Activated T-helper 2 cell treated with anti-CD3 and anti-CD28 coated beads, Interferon-gamma antibody, Interleukin-2, Interleukin-4, amounts not matched to agents 10 μg/mL and 5 μg/mL and 100 μg/mL, durations not matched to agents 14 hours and 24 hours and 36 hours (primary cell): ENCODE results near the gene MTHFSD. TPM values are rescaled to one million over a fixed set of nuclear protein-coding genes. Genes with fewer than 3 reads are reported as not detected.

Experiments
- DNase-seq: peaks from one replicate; pipeline ENCODE4 v3.0.0; 2021; ENCODE audit warnings: low spot score
- H3K27ac Mint-ChIP-seq: one replicate; pipeline ENCODE4 v1.8.0; 2021; ENCODE audit warnings: mixed read lengths
- H3K27me3 Mint-ChIP-seq: one replicate; pipeline ENCODE4 v1.8.0; 2021; ENCODE audit warnings: low read depth, mixed read lengths
- H3K36me3 Mint-ChIP-seq: one replicate; pipeline ENCODE4 v1.8.0; 2021; ENCODE audit warnings: low read depth, mixed read lengths
- H3K4me1 Mint-ChIP-seq: one replicate; pipeline ENCODE4 v1.8.0; 2021; ENCODE audit warnings: low read depth, mixed read lengths
- H3K4me3 Mint-ChIP-seq: one replicate; pipeline ENCODE4 v1.8.0; 2021; ENCODE audit warnings: low read depth, mild to moderate bottlenecking, moderate library complexity, mixed read lengths
- H3K9me3 Mint-ChIP-seq: one replicate; pipeline ENCODE4 v1.8.0; 2021; ENCODE audit warnings: mixed read lengths
- intact Hi-C: fragments of 100-400 bp; cut with micrococcal nuclease; formaldehyde crosslinking; loops from one replicate; pipeline ENCODE4 v1.15.1; 2023
- total RNA-seq: library from RNA; stranded (reverse); gene quantifications from 2 replicates; pipeline ENCODE4 v1.2.3, GENCODE V29; 2022

Gene MTHFSD, protein sequence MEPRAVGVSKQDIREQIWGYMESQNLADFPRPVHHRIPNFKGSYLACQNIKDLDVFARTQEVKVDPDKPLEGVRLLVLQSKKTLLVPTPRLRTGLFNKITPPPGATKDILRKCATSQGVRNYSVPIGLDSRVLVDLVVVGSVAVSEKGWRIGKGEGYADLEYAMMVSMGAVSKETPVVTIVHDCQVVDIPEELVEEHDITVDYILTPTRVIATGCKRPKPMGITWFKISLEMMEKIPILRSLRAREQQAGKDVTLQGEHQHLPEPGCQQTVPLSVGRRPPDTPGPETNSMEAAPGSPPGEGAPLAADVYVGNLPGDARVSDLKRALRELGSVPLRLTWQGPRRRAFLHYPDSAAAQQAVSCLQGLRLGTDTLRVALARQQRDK
- total RNA-seq, result 21.9 and 22.8 TPM in 2 replicates

DNA sequence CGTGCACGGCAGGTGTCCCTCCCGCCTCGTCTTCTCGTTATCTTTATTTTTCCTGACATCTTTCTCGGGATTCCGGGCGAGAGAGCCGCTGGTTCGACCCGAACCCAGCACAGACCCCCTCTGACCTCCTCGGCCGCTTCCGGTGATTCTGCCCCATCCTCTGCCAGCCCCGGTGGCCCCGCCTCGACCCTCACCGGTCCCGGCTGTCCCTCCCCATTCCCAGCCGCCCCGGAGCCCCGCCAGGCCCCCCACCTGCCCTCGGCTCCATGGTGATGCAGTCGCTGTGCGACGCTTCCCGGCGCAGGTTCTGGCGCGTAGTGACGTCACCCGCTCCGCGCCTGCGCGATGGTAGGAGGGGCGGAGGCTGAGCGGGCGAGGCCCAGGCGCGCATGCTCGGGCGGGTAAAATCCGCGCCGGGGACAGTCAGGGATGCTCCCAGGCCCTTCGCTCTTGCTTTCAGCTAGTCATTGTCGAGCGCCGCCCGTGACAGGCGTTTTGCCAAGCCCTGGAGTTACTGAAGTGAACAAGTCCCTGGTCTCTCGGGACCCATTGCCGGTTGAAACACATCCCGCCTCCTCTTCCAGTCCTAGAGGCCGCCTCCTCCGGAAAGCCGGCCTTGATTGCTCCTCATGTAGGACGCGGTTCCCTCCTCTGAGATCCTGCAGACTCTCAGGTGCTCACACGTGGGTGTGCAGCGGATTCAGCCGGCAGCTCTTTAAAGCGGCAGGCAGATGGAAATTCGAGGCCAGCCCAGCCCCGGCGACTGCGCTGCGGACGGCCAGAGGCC, at the start of gene MTHFSD:
TSS of gene MTHFSD (minus strand) at position 319 of the 787 bp plus-strand sequence. CDS start at position 268, 51 bp downstream.
- Mint-ChIP-seq H3K27ac (peak within 1 kb of the TSS; percentile 93), H3K9me3 (no peaks in the 10 kb centered on the region), H3K36me3 (peaks cover 26% of the 10 kb centered on the region), H3K4me1 (peaks cover 27% of the 10 kb centered on the region), H3K4me3 (peak within 1 kb of the TSS; percentile 86), H3K27me3 (peaks cover 6% of the 10 kb centered on the region)
- intact Hi-C loops, result loop anchor here (10.0 kb wide), 1 partner anchor 830 kb away; the partner anchor contains the start of gene FBXO31
- peak; percentile 92 for DNase-seq

DNA sequence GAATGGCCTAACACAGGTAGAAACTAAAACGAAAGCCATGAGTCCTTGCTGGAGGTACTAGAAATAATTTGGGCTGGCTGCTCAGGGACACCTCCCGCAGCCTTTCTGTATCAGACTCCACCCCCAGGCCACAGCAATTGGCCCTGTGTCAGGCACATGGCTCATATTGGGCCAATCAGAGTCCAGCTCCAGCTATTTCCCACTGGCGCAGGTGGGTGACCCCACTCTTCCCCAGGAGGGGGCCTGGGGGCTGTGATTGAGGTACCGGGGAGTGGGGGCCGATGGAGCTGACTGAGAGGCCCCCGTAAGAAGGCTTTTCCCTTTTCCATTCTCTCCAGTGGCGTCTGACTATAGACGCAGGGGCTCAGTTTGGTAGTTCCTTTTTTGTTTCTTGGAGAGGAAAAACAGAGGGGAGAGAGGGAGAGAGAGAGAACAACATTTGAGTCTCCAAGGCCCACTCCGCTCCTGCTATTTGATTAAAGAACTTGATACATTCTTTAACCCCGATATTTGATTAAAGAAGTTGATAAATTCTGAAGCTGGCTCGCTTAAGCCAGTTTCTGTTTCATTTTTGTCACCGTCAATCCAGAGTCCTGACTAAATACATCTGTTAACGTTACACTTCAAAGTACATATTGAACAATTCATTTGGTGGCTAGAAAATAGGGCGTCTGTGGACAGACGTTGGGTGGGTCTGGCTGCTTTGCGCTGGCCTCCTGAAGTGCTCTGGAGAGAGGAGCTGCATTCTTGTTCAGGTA, 49.6 kb upstream of the MTHFSD start:
- H3K4me1 Mint-ChIP-seq, result peaks cover 10% of the 10 kb centered on the region
- H3K36me3 Mint-ChIP-seq, result no peaks in the 10 kb centered on the region
- H3K4me3 Mint-ChIP-seq, result peak overlapping the region; percentile 73
- DNase-seq, result peak; percentile 34
- peaks cover 22% of the 10 kb centered on the region for H3K27me3 Mint-ChIP-seq
- no peaks in the 10 kb centered on the region for H3K9me3 Mint-ChIP-seq
- H3K27ac Mint-ChIP-seq, result peak overlapping the region; percentile 43
- intact Hi-C loops, result no loop called here

DNA sequence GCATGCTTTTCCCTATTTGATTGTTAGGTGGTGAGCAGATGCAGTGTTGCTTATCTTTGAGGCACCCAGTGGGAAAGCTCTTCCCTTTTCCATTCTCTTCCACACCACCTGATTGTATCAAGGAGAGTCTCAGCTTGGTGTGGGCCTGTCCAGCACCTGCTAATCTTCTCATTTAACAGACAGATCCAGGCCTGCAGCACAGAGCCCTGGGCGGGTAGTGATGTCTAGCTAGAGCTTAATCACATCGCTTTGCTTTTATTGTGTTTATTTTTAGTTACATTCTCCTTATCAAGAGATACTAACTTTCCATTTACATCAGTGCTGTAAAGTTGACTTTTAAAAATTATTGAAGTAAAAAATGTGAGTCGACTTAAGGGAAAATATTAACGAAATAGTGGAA, 47.5 kb upstream of the MTHFSD start:
- no peak overlapping the region for H3K4me3 Mint-ChIP-seq
- intact Hi-C loops, result no loop called here
- DNase-seq, result no peak
- peaks cover 10% of the 10 kb centered on the region for H3K4me1 Mint-ChIP-seq
- no peaks in the 10 kb centered on the region for H3K36me3 Mint-ChIP-seq
- H3K27ac Mint-ChIP-seq, result no peak overlapping the region
- H3K27me3 Mint-ChIP-seq, result peaks cover 33% of the 10 kb centered on the region
- no peaks in the 10 kb centered on the region for H3K9me3 Mint-ChIP-seq

DNA sequence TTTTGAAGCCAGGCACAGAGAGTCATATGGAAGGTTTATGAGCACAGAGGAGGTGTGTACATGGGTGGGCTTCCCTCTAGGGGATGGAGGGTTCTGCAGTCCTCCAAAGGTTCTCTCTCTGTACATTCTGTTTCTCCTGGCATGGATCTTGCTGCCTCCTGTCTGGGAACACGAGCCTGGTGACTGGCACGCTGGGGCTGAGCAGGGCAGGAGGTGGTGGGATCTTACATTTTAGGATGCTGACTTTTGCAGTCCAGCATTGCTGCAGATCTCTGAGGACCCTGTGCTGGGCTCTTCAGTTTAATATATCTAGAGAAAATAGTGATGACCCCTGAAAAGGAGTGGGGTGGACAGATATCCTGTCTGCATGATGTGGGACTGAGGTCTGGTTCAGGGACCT, 46.3 kb upstream of the MTHFSD start:
- intact Hi-C loops, result no loop called here
- H3K36me3 Mint-ChIP-seq, result no peaks in the 10 kb centered on the region
- no peak for DNase-seq
- no peaks in the 10 kb centered on the region for H3K9me3 Mint-ChIP-seq
- H3K27me3 Mint-ChIP-seq, result peaks cover 33% of the 10 kb centered on the region
- H3K27ac Mint-ChIP-seq, result no peak overlapping the region
- H3K4me1 Mint-ChIP-seq, result peaks cover 10% of the 10 kb centered on the region
- no peak overlapping the region for H3K4me3 Mint-ChIP-seq

DNA sequence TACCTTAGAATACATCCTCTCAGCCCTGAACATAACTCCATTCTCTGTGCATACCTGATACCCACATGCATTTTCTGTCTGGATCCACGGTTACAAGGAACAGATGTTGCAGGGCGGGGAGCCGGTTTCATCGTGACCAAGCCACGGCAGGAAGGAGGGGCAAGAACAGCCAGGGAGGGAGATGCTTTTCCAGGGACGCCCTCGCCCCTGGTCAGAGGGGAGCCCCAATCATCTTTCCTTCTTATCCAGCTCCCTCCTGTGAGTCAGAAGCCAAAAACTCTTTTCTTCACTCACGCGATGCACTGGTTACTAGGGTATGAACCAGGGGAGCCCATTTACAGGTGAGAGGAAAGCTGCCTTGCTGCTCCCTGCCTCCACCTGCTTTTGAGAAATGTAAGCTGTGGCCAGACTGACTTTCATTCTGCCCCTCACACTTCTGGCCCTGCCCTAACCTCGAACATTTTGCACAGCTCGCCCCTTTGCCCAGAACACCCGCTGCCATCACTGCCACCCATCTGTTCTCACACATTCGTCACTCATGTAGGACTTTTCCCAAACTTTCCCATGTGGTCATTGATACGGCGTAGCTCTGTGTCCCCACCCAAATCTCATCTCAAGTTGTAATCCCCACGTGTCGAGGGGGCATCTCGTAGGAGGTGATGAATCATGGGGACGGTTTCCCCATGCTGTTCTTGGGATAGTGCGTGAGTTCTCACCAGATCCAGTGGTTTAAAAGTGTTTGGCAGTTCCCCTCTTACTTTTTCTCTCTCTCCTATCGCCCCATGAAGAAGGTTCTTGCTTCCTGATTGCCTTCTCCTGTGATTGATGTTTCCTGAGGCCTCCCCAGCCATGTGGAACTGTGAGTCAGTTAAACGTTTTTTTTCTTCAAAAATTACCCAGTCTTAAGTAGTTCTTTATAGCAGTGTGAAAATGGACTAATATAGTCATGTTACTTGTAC, 43.9 kb upstream of the MTHFSD start:
- Mint-ChIP-seq H3K27me3 (peaks cover 36% of the 10 kb centered on the region), H3K36me3 (no peaks in the 10 kb centered on the region), H3K27ac (no peak overlapping the region), H3K4me1 (no peaks in the 10 kb centered on the region), H3K4me3 (no peak overlapping the region), H3K9me3 (no peaks in the 10 kb centered on the region)
- DNase-seq, result no peak
- intact Hi-C loops, result no loop called here

- H3K4me3 Mint-ChIP-seq, result no peak overlapping the region
- H3K4me1 Mint-ChIP-seq, result peaks cover 6% of the 10 kb centered on the region
- H3K36me3 Mint-ChIP-seq, result no peaks in the 10 kb centered on the region
- peaks cover 44% of the 10 kb centered on the region for H3K27me3 Mint-ChIP-seq
- no peaks in the 10 kb centered on the region for H3K9me3 Mint-ChIP-seq
- no peak overlapping the region for H3K27ac Mint-ChIP-seq
- DNase-seq, result no peak
- intact Hi-C loops, result no loop called here
Observed at GRCh38 chr16:86597880-86598606, 43.0 kb upstream of the MTHFSD start.

- Mint-ChIP-seq H3K36me3 (no peaks in the 10 kb centered on the region), H3K4me3 (no peak overlapping the region), H3K27ac (no peak overlapping the region), H3K27me3 (peaks cover 47% of the 10 kb centered on the region), H3K9me3 (no peaks in the 10 kb centered on the region), H3K4me1 (peaks cover 7% of the 10 kb centered on the region)
- no peak for DNase-seq
- intact Hi-C loops, result no loop called here
Observed at GRCh38 chr16:86597126-86597879, 42.3 kb upstream of the MTHFSD start.

DNA sequence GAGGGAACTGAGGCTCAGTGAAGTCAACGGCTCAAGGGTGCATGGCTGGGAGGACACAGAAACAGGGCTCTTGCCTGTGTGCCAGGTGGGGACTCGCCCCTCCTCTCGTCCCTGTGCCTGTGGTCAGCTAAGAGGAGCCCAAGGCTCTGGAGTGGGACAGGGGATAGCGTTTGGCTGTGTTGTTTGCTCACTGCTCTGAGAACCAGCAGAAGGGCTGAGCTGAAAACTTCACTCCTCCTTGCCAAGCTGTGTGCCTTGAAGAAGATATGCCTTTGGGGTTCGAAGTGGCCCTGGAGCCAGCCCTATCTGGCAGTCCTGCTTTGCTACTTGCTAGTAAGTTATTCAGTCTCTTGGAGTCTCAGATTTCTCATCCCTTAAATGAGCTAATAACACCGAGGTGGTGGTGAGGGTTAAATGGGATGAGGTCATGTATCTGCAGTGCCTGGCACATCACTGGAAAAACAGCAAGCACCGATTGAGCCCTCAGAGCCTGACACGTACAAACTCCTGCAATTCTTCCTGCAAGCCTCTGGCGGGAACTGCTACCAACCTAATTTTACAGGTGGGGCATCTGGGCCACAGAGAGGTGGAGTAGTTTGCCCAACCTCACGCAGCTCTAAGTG, 41.1 kb upstream of the MTHFSD start:
- DNase-seq, result no peak
- Mint-ChIP-seq H3K4me3 (no peak overlapping the region), H3K4me1 (peaks cover 7% of the 10 kb centered on the region), H3K27ac (no peak overlapping the region), H3K9me3 (no peaks in the 10 kb centered on the region), H3K27me3 (peaks cover 44% of the 10 kb centered on the region), H3K36me3 (no peaks in the 10 kb centered on the region)
- intact Hi-C loops, result no loop called here

DNA sequence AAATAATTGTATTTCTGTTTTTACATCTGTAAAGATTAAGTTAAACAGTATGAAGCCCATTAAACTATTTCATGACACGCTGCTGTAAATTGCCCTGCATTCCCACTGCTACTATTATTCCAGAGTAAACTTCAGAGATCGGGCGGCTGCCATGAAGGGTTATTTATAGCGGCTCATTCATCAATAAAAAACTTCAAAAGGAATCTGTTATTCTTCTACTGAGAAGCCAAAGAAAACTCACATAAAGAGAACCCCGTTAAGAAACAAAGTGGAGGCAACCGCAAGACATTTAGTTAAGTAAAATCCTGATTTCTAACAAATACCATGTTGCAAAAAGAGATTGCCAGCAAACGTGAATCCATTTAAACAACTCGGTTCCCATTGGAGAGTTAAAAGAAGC, 39.7 kb upstream of the MTHFSD start:
- intact Hi-C loops, result no loop called here
- peaks cover 33% of the 10 kb centered on the region for H3K27me3 Mint-ChIP-seq
- H3K9me3 Mint-ChIP-seq, result no peaks in the 10 kb centered on the region
- no peak overlapping the region for H3K4me3 Mint-ChIP-seq
- no peak for DNase-seq
- no peaks in the 10 kb centered on the region for H3K36me3 Mint-ChIP-seq
- H3K4me1 Mint-ChIP-seq, result peaks cover 7% of the 10 kb centered on the region
- H3K27ac Mint-ChIP-seq, result no peak overlapping the region

- no peak overlapping the region for H3K27ac Mint-ChIP-seq
- H3K36me3 Mint-ChIP-seq, result no peaks in the 10 kb centered on the region
- intact Hi-C loops, result no loop called here
- peaks cover 7% of the 10 kb centered on the region for H3K4me1 Mint-ChIP-seq
- H3K4me3 Mint-ChIP-seq, result no peak overlapping the region
- peaks cover 30% of the 10 kb centered on the region for H3K27me3 Mint-ChIP-seq
- no peaks in the 10 kb centered on the region for H3K9me3 Mint-ChIP-seq
- DNase-seq, result no peak
Observed at GRCh38 chr16:86593913-86594620, 39.0 kb upstream of the MTHFSD start.
